ENCODE data around the gene SAMD11.
"Not testable (repeated sequence)": the region's sequence is repeated elsewhere in the genome, so short reads cannot be mapped to it uniquely, and the experiment has no call there.

SAMD11 gene

DNA sequence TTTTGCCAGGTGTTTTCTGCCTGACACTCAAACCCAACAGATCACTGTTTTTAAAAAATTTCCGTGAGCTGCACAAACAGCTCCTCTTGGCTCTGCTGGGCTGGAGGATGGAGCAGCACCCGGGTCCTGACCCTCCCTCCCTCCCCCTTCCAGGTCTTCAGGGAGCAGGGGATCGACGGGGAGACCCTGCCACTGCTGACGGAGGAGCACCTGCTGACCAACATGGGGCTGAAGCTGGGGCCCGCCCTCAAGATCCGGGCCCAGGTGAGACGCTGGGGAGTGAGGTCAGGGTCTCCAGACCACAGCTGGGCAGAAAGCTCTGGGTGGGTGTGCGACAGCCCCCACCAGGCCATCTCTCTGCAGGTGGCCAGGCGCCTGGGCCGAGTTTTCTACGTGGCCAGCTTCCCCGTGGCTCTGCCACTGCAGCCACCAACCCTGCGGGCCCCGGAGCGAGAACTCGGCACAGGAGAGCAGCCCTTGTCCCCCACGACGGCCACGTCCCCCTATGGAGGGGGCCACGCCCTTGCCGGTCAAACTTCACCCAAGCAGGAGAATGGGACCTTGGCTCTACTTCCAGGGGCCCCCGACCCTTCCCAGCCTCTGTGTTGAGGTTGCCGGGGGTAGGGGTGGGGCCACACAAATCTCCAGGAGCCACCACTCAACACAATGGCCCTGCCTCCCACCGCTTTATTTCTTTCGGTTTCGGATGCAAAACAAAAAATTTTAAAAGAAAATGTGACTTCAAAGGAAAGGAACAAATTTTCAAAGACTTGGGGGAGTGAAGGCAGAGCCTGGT lies 20.0 kb downstream of the SAMD11 start:
- DNase-seq (ENCODE audit: low spot score) = no peak

DNA sequence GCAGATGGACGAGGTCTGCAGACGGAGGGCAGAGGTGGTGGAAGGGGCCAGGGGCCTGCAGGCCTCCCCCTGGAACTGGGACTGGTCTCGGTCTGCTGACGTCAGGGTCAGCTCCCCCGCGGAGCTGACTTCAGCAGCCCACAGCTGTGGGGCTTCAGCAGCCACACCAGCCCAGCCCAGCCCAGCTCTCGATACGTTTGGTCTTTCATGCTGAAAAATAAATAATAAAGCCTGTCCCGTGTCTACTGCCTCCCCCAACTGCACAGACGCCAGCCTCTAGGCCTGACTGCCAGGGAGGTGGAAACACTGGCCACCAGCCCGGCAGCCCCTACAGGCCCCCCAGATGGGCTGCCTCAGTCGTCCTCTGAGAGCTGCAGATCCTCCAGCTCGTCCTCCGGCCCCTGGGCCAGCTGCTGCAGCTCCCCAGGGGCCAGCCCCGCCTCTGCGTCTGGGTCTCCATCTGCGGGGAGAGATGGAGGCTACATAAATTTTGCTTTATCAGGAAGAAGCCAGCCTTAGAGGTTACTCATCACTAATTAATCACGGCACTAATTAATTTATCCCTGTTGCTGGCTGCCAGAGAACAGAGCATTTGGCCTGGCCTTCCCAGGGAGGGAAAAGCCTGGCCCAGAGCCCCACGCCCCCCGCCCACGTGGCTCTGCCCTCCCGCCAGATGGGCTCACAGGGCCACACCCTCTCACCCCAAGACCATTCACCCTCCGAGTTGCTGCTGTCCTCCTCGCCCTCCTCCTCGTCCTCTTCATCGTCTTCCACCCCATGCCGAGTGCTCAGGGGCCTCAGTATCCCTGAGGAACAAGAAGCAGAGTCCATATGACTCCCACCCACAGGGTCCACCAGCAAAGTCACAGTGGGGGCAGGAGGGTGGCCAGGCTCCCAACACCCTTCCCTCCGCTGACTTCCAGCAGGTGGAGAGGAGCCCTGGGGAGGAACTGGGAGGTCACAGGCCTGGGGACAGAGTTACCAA lies 20.9 kb downstream of the SAMD11 start:
- DNase-seq (ENCODE audit: low spot score) = no peak

DNA sequence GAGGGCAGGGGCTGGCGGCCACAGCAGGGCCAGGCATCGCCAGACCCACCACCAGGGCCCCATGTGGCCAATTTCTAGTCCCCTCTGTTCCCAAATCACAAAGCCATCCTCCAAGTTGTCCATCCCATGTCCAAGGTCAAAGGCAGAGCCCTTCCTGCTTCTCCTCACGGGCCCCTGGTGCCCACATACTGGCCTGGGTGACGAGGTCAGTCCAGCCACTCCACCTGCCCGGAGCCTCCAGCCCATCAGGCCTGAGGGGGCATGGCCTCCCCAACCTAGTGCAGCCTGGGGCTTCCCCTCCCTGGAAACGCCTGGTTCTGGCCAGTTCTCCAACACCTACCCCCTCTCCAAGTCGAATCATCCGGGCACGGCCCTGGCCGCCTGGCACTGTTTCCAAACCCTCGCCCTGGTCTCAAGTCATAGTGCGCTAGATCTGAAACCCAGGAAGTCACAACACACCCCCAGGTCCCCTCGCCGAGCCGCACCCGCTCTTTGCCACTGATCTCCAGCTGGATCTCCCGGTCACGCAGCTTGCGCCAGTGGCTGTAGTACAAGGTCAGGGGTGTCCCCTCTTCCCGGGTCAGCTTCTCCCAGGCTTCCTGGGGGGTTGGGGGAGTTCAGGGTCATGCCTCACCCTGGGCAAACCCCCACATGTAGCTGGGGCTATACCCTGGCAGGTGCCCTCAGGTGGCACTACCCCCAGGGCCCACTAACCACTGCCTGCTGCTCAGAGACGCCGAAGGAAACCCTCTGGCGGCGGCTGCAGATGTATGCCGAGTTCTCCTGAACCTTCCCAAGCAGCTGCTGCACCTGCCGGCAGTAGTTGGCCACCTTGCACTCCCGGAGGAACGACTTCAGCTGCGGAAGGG lies 22.2 kb downstream of the SAMD11 start:
- no peak for DNase-seq (ENCODE audit: low spot score)

DNA sequence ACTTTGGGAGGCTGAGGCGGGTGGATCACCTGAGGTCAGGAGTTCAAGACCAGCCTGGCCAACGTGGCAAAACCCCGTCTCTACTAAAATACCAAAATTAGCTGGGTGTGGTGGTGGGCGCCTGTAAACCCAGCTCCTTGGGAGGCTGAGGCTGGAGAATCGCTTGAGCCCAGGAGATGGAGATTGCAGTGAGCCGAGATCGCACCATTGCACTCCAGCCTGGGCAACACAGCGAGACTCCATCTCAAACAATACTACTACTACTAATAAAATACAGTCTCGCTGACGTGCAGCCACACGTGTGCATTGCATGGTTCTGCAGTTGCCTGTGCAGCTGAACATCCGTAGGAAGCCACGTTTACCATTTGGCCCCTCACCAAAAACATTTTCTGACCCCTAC lies 23.1 kb downstream of the SAMD11 start:
- DNase-seq (ENCODE audit: low spot score) = not testable (repeated sequence)

DNA sequence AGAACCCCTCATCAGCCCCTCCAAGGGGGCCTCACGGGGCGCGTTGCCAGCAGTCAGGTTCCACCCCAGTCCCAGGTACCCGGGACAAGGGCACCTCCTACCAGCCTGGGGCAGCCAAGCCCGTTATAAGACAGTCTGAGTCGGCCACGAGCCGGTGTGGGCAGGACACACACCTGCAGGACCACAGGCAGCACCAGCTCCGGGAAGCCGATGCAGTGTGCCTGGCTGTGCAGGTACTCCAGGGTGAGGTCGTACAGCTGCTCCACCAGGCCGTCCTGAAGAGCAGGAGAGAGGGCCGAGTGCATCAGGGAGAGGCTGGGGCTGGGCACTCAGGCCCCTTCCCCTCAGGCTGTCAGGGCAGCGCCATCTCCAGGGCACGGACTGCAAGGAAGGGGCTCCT lies 24.2 kb downstream of the SAMD11 start:
- no peak for DNase-seq (ENCODE audit: low spot score)

DNA sequence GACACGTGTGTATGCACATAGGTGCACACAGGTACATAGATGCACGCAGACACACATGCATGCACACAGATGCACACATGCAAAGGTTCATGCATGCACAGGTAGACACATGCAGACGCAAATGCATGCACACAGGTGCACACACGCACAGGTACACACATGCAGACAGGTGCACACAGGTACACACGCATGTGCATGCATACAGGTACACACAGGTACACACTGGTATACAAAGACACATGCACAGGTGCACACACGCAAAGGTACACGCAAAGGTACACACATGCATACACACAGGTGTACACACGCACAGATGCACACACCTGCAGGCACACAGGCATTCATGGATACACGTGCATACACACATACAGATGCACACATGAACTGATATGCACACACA lies 26.5 kb downstream of the SAMD11 start:
- DNase-seq (ENCODE audit: low spot score) = no peak

DNA sequence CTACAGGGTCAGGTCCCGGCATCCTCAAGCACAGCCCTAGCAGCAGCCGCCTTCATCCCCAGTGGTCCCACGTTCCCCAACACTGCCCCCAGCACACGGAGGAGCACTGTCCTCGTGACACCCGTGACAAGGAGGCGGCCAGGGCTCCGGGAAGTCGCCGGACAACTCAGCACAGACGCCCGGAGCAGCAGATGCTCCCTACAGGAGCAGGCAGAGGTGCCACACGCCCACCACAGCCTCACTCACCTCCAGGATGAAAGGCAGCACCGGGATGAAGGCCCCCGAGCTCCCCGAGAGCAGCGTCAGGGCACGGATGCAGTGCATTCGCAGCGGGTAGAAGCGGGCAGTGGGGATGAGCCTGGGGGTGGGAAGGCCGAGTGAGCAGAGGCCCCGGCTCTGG lies 27.2 kb downstream of the SAMD11 start:
- DNase-seq (ENCODE audit: low spot score) = no peak

DNA sequence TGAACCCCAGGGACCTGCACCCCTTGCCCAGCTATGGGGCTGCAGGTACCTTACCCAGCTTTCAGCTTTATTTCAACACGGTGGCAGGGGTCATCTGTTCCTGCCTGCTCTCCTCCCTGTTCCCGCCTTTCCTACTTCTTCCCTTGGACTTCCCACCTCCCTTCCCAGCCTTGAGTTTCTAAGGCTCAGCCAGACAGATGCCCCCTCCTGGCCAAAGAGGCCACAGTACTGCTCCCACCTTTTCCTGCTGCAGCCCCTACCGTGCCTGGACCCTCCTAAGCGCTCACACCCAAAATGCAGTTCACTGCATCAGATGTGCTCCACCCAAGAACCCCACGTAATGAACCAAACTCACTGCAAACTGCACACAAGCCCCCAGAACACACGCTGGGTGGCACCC lies 27.6 kb downstream of the SAMD11 start:
- no peak for DNase-seq (ENCODE audit: low spot score)

DNA sequence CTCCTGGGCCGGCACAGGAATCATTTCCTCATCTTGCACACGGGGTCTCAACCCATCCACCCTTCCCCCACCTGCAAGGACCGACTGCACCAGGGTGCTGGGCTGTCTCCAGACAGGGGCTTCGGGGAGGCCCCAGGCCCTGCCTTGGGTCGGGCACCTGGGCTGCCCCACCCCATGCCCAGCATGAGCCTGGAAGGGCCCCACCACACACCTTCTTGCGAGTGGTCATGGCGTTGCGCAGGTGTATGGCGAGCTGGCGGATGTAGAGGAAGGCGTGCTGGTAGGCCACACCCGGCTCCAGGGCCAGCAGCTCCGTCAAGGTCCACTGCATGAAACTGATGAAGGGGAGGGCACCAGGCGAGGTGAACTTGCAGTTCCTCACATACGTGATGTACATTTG lies 28.5 kb downstream of the SAMD11 start:
- no peak for DNase-seq (ENCODE audit: low spot score)

DNA sequence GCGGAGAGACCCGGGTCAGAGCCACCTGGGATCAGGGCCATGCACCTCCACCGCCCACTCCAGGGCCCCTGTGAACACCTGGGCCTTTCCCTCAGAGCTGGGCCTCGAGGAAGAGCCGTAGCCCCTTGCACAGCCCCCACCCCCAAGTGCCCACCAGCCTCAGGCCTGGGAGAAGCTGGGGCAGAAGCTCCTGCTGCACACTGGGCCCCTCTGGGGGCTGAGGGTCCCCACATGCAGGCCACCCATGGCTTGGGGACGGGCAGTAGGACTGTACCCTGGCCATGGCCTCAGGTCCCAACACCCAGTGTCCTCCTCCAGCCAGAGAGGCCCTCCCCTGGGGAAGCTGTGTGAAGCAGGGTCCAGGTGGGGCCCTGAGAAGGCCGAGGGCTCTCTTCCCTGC lies 28.9 kb downstream of the SAMD11 start:
- DNase-seq (ENCODE audit: low spot score) = no peak

DNA sequence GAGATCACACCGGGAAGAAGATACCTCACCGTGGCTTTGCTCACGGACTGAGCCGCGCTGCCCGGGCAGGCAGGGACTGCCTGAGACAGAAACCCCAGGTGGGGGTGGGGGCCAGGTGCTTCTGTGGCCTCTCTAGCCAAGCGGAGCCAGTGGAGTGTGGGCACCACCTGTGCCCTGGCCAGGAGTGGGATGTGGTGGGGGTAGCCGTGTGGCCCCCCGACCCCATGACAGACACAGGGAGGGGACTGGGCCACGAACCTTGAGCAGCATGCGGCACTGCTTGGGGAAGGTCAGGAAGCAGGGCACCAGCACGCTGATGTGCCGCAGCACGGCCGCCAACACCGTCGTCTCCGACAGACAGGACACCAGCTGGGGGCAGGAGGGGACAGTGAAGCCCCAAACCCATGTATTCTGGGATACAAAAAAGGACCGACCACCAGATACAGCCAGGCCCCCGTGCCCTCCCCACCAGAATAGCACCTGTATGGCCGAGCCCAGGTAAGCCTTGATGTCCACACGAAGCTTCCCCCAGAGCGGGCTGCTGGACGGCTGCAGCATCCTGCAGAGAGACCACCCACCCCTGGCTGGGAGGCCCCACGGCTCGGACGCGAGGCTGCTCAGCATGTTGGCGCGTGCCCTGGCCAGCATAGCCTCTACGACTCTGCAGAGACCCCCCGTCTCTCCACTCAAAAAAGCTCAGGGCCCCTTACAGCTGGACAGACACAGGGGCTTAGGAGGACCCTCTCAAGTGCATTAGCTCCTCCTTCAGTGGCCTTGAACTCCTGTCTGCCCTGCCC lies 30.0 kb downstream of the SAMD11 start:
- DNase-seq (ENCODE audit: low spot score) = no peak

DNA sequence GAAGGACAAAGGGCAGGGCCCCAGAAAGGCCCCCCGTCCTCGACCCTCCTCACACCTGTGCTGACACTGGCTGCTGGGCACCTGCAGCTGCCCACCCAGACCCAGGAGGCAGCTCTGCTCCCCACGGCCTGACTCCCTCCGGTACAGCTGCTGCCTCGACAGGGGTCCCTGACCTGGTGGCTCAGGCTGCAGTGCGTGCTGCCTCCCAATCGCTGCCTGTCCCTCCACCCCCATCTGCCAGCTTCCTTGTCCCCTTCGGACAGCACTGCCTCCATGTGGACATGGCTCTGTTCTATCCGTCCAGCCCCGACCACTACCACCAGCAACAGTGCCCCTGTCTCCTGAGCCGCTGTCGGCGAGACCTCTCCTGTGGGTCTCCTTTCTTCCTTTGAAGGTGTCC lies 31.2 kb downstream of the SAMD11 start:
- DNase-seq (ENCODE audit: low spot score) = no peak

DNA sequence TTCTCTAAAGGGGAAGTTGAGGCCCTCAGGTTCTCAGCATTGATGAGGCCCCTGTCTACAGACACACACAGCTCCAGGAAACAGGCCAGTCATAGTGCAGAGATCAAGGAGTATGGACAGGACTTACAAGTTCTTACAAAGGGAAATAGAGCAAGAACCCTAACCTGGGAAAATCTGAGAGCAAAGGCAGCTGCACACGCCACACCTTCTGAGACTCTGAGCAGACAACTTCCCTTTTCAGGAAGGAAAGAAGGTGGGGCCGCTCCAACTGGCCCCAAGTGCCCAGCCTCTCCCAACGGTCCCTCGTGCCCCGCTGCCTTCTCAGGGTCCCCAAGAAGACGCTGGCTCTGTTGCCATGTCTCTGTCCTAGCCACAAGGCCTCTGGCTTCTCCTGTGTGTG lies 31.8 kb downstream of the SAMD11 start:
- DNase-seq (ENCODE audit: low spot score) = no peak

DNA sequence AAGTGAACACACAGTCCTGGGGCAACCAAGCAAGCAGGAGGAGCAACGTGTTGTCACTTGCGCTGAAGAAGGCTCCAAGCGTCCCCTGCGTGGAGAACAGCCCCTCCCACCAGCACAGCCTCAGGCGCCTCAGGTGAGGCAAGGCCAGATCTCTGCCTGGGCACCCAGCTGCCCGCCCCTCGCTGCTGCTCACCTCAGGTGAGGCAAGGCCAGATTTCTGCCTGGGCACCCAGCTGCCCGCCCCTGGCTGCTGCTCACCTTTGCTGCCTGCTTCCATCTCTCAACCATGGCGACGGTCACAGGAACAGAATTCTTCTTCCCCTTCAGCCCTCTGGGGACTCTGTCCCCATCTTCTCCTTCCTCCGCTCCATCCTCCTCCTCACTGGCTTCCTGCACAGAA lies 32.9 kb downstream of the SAMD11 start:
- DNase-seq (ENCODE audit: low spot score) = no peak

DNA sequence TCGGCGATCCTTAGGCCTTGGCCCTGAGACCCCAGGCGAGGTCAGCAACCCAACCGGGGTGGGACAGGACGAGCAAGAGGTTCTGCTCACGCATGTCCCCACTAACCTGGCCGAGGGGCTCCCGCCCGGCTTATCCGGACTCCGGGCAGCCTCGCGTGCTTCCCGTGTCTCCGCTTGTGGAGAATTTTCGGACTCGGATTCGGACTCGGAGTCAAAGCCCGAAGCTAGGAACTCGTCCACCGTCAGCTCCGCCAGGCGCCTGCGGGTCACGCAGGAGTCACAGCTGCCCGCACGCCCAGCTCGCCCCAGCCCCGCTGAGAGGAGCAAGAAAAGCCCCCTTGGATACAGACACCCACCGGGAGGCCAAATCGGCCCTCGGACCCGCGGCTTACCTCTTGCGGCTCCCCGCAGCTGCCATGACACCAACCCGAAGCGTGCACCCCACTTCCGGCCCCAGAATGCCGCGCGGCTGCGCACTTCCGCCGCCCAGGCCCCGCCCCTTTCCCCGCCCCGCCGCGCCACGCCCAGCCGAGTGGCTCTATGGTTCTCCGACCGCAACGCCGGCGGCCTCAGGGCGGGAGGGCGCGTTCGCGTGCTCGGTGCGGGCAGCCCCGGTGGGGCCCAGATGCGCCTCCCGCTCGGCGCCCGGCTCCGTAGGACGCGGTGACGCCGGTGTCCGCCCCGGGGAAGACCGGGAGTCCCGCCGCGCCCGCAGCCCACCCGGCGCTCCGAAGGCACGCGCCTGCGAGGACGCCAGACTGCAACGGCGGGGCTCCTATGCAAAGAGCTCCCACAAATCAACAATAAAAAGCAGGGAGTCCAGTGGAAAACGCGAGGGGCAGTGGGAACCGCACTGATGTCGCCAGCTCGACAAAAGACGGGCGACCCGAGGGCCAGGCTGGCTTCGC lies 35.4 kb downstream of the SAMD11 start, which contains the start of gene NOC2L:
Gene NOC2L, minus strand, starts transcription at position 434 of the 908 bp plus-strand sequence. Its CDS starts 16 bp downstream, at position 418.
- peak; percentile 83 for DNase-seq (ENCODE audit: low spot score)

DNA sequence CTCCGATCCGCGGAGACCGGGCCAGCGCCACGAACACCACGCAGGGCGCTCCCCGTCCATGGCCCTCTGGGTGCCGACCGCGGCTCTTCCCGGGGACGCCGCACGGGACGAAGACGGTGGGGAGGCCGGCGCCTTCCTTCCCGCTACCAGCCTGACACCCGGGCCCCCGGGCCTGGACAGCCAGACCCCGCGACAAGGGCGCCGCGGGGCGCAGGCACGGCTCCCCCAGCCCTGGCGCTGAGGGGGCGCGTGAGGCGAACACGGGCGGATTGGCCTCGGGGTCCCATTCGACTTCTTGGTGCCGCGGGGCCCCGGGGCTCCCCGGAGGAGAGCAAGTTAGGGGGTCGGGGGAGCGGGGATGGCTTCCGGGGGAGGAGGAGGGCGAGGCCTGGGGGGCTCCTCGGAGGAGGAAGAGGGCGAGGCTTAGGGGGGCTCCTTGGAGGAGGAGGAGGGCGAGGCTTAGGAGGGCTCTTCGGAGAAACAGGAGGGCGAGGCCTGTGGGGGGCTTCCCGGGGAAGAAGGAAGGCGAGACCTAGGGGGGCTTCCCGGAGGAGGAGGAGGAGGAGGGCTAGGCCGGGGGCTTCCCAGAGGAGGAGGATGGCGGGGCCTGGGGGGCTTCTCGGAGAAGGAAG lies 36.1 kb downstream of the SAMD11 start:
- DNase-seq (ENCODE audit: low spot score) = no peak

DNA sequence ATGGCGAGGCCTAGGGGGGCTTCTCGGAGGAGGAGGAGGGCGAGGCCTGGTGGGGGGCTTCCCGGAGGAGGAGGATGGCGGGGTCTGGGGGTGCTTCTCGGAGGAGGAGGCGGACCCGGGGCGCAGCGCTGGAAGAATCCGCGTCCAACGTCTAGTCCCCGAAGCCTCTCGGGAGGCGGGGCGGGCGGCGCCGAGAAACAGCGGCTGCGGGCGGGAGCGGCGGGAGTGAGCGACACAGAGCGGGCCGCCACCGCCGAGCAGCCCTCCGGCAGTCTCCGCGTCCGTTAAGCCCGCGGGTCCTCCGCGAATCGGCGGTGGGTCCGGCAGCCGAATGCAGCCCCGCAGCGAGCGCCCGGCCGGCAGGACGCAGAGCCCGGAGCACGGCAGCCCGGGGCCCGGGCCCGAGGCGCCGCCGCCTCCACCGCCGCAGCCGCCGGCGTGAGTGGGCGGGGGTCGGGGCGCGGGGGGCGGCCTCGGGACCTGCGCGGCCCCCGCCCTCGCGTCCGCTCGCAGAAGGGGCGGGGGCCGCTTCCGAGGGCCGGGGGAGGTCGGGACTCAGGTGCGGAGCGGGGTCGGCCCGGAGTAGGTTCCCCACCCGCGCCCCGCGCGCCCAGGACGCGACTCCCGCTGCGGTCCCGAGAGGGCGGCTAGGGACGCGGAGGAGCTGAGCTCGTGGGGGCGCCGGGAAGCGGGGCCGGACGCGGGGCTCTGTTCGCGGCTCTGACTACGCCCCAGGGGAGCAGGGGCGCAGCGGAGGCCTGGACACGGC lies 36.8 kb downstream of the SAMD11 start, which contains the start of gene KLHL17:
Gene KLHL17, plus strand, starts transcription at position 222 of the 769 bp plus-strand sequence. Its CDS starts 110 bp downstream, at position 332.
- peak; percentile 64 for DNase-seq (ENCODE audit: low spot score)

DNA sequence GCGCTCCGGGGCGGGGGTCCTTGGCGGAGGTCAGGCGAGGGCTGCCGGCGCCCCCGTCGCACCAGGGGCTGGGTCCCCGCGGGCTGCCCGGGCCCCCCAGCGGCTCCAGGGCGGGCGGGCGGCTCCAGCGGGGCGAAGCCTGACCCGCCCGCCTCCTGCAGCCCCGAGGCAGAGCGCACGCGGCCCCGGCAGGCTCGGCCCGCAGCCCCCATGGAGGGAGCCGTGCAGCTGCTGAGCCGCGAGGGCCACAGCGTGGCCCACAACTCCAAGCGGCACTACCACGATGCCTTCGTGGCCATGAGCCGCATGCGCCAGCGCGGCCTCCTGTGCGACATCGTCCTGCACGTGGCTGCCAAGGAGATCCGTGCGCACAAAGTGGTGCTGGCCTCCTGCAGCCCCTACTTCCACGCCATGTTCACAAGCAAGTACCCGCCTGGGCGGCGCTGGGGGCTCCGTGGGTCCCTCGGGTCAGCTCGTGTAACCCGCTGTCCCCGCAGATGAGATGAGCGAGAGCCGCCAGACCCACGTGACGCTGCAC lies 37.5 kb downstream of the SAMD11 start:
- no peak for DNase-seq (ENCODE audit: low spot score)
